GM19239 (cell line): ENCODE data around the gene DUS4L.

Experiments
- DNase-seq: peaks from one replicate; pipeline ENCODE4 v3.0.0; 2011; ENCODE audit warnings: low spot score; ENCODE audit not compliant: insufficient read length
- FAIRE-seq: peaks from 2 replicates; lab custom pipeline; 2011; peaks lifted over from hg19 to GRCh38; lab: Jason Lieb, UNC

Gene DUS4L

GRCh38 chr7:107579554-107579884 is 15.7 kb downstream of the DUS4L start:
- DNase-seq (no peak), FAIRE-seq (no peak)

DNA sequence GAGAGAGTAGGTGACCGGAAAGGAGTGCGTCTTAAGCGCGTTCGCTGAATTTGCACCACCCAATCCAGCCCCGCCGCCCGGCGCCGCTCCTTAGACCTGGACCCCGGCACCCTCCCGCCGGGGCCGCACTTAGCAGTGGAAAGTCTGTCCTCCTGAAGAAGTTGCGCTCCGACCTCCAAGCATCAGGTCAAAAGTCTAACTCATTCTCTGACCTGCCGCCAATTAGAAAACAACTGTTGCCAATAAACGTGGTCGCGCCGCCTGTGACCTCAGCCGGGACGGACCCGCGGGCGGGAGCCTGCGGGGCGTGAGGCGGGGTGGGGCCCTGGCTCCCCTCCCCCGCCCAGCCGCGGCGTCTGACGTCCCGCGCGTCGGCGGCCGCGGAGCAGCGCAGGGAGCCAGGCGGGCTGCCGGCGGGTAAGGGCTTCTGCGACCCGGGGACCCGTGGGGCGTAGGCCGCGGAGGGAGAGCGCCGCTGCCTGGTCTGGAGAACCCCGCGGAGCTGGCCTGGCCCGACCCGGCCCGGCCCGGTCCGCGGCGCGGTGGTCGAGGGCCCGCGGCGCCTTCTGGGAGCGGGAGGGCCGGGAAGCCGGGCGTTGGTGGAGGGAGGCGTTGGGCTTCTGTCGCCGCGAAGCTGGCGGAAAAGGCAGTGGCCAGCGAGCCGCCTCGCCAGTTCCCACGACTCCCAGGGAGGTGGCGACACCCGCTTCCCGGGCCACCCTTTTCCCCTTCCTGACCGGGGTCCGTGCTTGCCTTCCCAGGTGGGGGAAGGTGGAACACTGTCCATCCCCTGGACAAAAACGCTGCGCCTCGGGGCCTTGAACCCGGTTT is 16.3 kb downstream of the DUS4L start, which contains the start of gene BCAP29:
BCAP29 (plus strand) TSS at position 362 of the 831 bp plus-strand sequence. CDS start 527 bp downstream, outside the sequence.
- DNase-seq, result peak; percentile 53
- peak; percentile 45 for FAIRE-seq

DNA sequence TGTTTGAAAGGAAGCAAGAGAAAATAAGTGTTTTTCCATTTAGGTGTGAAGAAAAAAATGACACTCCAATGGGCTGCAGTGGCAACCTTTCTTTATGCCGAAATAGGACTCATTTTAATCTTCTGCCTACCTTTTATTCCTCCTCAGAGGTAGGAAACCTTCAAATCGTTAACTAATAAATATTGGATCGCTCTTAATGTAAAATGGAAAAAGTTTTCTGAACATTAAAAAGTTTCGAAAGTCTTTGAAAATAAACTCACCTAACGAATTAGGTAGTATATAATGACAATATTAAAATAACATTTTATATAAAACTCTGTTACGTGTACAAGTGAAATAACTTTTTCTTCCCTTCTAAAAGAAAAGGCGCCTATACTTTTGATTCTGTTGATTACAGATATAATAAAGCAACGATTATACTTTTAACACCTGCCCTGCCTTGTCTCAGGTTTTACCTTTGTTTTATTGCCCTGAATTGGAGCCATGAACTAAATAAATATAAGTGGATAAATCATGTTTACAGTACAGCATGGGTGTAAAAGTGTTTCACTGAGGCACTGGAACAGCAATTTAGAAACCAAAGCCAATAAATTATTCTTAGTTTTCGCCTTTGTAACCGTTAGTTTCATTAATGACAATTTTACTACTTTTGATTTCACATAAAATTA is 17.1 kb downstream of the DUS4L start:
- no peak for DNase-seq
- FAIRE-seq, result peak; percentile 49

GRCh38 chr7:107581387-107582013 is 17.7 kb downstream of the DUS4L start:
- FAIRE-seq (no peak), DNase-seq (no peak)

DNA sequence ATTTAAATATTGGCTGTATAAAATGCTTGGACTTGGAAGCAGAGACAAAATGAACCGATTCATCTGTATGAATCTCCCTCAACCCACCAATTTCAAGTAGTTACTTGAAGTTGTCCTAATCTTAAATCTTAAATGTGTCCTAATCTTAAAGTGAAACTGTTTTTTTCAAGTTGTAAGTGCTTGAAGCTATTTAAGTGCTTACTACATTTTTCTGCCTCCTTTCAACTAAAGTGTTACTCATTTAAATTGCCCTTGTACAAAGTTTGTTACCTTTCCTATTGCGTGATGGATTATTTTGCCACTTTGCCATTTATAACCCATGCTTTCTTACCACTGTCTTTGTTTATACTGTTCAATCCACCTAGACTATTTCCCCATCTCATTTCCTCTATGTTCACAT is 19.1 kb downstream of the DUS4L start:
- no peak for DNase-seq
- FAIRE-seq, result no peak

- FAIRE-seq (no peak), DNase-seq (no peak)
Observed at GRCh38 chr7:107584716-107585115, 20.9 kb downstream of the DUS4L start.

GRCh38 chr7:107588529-107589130 is 24.9 kb downstream of the DUS4L start:
- DNase-seq, result no peak
- no peak for FAIRE-seq

- no peak for FAIRE-seq
Observed at GRCh38 chr7:107591421-107591820, 27.6 kb downstream of the DUS4L start.

DNA sequence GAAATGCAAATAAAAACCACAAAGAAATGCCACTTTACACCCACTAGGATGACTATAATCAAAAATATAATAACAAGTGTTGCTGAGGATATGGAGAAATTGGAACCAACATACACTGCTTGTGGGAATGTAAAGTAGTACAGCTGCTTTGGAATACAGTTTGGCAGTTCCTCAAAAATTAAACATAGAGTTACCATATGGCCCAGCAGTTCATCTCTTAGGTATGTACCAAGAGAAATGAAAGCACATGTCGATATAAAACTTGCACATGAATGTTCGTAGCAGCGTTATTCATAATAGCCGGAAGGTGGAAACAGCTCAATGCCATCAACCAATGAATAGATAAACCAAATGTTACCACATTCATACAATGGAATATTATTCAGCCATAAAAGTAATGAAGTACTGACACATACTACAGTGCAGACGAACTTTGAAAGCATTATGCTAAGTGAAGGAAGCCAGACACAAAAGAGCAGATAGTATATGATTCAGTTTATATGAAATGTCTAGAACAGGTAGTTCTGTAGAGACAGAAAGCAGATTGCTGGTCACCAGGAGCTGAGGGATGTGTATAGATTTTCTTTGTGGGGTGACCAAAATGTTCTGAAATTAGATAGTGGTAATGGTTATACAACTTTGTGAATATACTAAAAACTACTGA is 28.7 kb downstream of the DUS4L start:
- no peak for DNase-seq
- FAIRE-seq, result no peak

More at GRCh38 chr7:107591421-107591820, 27.6 kb downstream of the DUS4L start:
- no peak for DNase-seq

GRCh38 chr7:107593025-107593410 is 29.2 kb downstream of the DUS4L start:
- DNase-seq (no peak), FAIRE-seq (no peak)

DNA sequence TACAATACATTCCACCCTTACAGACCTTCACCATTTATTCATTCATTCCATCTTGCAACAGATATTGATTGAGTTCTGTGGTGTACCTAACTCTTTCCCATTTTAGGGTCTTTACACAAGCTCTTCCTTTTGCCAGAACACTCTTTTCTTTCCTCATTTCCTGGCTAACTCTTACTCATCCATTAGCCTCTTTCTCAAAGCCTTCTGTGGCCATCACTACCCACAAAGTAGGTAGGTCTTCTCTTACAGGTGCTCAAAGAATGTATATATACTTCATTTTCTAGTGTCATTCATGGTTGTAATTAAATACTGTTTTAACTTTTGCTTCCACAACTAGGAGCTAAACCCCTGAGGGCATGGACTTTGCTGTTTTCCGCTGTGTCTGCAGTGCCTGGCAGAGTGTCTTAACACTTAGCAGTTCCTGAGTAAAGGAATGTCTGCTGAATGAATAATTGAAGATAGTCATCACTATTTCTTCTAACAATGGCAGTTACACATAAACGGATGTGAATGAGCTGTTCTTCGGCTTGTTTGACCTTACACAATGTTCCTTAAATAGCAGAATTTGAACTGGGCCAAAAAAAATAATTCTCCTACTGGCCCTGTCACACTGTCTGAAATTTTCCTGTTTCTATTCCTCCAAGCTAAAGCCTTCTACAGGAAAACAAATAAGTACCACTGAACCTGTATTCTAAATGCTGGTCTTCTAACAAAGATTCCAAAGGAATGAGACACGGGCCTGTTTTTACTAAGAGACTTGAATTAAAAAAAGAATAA is 31.4 kb downstream of the DUS4L start:
- DNase-seq, result no peak
- FAIRE-seq, result peak; percentile 33

- DNase-seq, result no peak
- peak; percentile 4 for FAIRE-seq
Observed at GRCh38 chr7:107596881-107597581, 33.3 kb downstream of the DUS4L start.

- DNase-seq, result no peak
- no peak for FAIRE-seq
Observed at GRCh38 chr7:107597582-107597916, 33.8 kb downstream of the DUS4L start.

GRCh38 chr7:107597953-107598352 is 34.2 kb downstream of the DUS4L start:
- FAIRE-seq, result no peak
- DNase-seq, result no peak

DNA sequence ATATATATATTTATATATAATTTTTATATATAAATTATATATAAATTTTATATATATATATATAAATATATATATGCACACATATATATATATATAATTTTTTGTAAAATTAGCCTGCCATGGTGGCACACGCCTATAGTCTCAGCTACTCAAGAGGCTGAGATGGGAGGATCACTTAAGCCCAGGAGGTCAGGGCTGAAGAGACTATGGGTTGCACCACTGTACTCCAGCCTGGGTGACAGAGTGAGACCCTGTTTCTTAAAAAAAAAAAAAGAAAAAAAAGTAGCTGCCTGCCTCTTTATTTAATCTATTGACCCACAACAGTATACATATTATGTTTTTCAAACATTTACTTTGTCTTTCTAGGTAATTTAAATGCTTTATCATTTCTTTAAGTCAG is 35.5 kb downstream of the DUS4L start:
- DNase-seq, result no peak
- no peak for FAIRE-seq

DNA sequence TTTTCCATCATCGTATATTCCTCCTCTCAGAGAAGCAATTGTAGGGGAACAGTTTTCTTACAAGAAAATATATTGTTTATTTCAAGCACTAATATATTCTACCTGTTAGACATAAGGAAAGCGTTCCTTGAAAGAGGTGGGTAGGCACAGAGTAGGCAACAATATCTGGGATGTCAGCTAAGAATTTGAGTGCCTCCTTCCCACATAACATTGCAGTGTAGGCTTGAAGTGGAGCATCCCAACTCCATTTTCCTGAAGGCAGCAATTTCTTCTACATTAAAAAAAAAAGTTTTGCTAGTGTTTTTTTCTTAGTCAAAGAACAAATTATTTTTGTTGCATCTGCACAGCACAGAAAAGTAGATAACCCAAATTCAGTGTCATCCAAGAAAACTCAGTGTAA is 37.0 kb downstream of the DUS4L start:
- no peak for FAIRE-seq
- DNase-seq, result no peak

DNA sequence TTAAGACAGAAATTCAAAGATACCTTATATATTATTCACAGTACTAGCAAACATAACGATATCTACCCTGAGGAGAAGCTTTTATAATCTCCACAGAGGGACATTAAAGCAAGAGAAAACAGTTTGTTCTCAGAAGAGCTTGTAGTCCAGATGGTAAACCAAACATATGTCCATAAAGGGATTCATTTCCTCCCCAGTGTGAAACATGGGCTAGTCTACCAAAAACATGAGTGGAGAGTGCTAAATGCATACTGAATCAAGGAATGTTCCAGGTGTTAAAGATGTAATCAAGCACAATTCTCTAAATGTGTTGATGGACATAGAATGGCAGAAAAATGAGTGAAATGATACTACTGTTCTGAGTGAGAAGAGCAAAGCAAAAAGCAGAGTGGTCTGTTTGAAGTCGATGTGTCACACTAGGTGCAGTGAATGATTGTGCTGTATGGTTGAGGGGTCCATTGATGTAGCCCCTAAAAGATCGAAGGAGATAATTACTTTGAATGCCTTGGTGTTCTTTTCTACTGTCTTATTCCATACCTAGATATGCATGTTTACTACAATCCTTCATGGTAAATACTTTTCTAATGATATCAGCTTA is 41.5 kb downstream of the DUS4L start:
- no peak for FAIRE-seq
- no peak for DNase-seq

DNA sequence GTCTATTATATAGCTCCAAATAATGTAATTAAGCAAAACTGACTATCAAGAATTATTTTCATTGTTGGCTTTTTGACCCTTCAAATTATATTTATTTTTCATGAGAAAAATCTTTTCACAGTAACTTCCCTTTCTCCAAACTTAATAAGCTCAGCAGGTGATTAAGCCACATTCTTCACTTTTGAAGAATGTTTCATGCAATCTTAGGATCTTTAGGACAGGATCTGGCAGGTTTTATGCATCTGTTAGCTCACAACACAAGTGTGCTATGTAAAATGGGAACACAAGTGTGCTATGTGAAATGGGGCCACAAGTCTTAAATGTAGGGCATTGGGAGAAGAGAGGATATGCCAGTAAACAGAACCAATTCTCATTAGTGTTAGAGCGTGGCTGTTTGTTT is 42.5 kb downstream of the DUS4L start:
- DNase-seq (no peak), FAIRE-seq (no peak)

- FAIRE-seq (no peak), DNase-seq (no peak)
Observed at GRCh38 chr7:107609811-107610261, 46.1 kb downstream of the DUS4L start.
